Endometrial microvascular endothelial cells (primary cell): ENCODE results near the gene CGA. TPM values are rescaled to one million over a fixed set of nuclear protein-coding genes. Genes with fewer than 3 reads are reported as not detected.
"Not testable (repeated sequence)": the region's sequence is repeated elsewhere in the genome, so short reads cannot be mapped to it uniquely, and the experiment has no call there.

Experiments
- in situ Hi-C: cut with HindIII; loops from 2 replicates; pipeline ENCODE4 v1.10.0; 2017; ENCODE audit warnings: low sequenced_read_pairs, low pct_unique_long_range_greater_than_20kb; ENCODE audit errors: inconsistent ontology term
- total RNA-seq: library from RNA; depleted of rRNA; stranded (reverse); fragments of >200 nt; gene quantifications from one replicate; pipeline ENCODE4 v1.2.3, GENCODE V29; 2015; ENCODE audit errors: inconsistent ontology term

The CGA gene
- total RNA-seq = not detected

GRCh38 chr6:87095087-87095509 lies at the start of gene CGA:
CGA (minus strand) TSS chr6:87095106; CDS start chr6:87088200, 6,906 bp downstream.
- in situ Hi-C loops = no loop called here

GRCh38 chr6:87139927-87140326 lies 45.0 kb upstream of the CGA start:
- in situ Hi-C loops = not testable (repeated sequence)

DNA sequence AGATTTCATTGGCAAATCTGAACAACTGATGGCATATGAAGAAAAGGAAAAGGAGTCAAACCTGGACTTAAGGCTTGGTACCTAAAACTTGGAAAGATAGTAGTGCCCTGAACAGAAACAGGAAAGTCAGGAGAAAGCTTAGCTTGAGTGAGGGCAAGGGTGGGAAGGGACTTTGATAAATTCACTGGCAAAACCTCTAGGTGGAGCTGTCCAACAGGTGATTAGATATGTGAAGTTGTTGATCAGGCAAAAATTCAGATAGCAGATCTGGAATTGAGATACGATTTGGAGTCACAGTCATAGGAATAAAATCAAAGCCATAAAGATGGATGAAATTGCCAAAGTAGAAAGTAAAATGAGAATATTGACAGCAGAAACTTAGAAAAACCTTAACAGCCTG lies 44.3 kb upstream of the CGA start:
- in situ Hi-C loops = no loop called here

GRCh38 chr6:87136963-87137362 lies 42.1 kb upstream of the CGA start:
- in situ Hi-C loops = no loop called here

DNA sequence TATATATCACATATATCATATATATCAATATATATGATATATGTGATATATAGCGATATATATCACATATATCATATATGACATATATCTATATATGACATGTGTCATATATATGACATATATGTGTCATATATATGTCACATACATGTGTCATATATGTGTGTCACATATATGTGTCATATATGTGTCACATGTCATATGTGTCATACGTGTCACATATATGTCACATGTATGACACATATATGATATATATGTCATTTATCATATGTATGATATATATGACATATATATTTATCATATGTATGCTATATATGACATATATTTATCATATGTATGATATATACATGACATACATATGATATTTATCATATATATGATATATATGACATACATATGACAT lies 32.8 kb upstream of the CGA start:
- in situ Hi-C loops = no loop called here

DNA sequence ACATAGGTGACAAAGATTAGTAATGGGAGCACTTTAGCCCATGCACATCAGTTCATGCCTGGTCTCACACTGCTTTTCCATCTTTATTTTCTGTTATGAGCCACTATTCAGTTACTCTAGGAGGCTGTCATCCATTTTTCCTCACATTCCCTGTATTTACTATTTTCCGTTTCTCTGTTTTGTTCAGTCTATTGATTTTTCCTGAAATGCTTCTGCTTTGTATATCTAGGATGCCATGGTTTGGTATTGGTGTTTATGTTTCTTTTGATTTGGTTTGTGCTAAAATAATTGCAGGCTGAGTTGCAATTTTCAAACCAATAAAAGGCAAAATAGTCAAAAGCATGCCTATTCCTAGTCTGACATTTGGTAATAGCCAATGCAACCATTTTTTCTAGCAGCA lies 31.6 kb upstream of the CGA start:
- in situ Hi-C loops = no loop called here

- in situ Hi-C loops = no loop called here
These were observed 29.2 kb upstream of the CGA start for GRCh38 chr6:87124074-87124473.

DNA sequence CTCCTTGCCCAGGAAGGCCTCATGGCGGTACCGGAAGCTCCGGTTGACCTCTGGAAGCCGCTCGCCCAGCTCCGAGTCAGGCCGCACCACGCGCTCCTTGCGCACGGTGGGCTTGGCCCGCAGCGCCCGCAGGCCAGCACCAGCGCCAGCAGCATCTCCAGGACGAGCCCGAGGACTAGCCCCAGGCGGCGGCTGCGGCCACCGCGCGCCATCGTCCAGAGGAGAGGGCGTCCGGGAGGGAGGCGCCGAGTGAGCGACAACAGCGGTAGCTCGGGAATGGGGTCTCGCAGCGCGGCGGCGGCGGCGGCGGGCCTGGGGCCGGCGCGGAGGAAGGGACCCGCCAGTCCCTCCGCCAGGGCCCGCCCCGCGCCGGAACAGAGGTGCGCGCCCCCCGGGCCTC lies 27.6 kb upstream of the CGA start:
- in situ Hi-C loops = no loop called here

GRCh38 chr6:87118054-87118453 lies 23.1 kb upstream of the CGA start:
- in situ Hi-C loops = no loop called here

DNA sequence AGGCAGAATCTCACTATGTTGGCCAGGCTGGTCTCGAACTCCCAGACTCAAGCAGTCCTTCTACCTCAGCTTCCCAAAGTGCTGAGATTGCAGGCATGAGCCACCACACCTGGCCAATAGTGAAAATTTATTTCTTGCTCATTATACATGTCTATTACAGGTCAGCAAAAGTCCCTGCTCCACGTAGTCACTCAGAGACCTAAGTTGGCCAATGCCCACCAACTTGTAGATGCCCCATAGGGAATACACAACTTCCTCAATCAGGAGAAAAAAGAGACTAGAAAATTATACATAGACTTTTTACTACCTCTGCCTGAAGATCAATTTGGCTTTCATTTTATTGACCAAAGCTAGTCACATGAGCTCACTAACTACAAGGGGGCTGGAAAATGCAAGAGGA lies 22.0 kb upstream of the CGA start:
- in situ Hi-C loops = no loop called here

- in situ Hi-C loops = no loop called here
These were observed 20.7 kb upstream of the CGA start for GRCh38 chr6:87115402-87116135.

DNA sequence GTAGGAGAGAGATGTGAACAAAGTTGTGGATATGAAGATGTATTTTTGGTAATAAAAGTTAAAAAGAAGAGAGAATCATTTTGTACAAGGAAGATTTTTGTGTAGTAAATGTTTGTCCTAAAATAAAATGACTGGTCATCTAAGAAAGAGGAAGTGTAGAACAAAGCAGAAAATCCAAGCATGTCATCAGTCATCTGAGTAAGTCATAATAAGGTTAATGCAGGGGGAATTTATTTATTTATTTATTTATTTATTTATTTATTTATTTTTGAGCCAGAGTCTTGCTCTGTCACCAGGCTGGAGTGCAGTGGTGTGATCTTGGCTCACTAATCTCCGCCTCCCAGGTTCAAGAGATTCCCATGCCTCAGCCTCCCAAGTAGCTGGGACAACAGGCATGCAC lies 15.7 kb upstream of the CGA start:
- in situ Hi-C loops = no loop called here

- in situ Hi-C loops = no loop called here
These were observed 10.9 kb upstream of the CGA start for GRCh38 chr6:87105823-87106222.

GRCh38 chr6:87104667-87105066 lies 9.8 kb upstream of the CGA start:
- in situ Hi-C loops = no loop called here

- in situ Hi-C loops = no loop called here
These were observed 9.2 kb upstream of the CGA start for GRCh38 chr6:87103977-87104601.

- in situ Hi-C loops = no loop called here
These were observed 7.3 kb upstream of the CGA start for GRCh38 chr6:87102151-87102621.

DNA sequence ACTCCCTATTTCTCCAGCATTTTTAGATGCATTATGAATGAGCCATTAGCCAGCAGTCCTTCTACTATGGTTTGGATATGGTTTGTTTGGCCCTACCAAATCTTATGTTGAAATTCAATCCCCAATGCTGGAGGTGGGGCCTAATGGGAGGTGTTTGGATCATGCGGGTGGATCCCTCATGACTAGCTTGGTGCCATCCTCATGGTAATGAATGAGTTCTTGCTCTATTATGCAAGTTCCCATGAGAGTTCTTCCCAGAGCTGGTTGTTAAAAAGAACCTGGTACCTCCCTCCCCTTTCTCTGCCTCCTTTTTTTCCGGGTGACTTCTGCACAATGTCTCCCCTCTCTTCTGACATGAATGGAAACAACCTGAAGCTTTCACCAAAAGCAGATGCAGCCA lies 6.2 kb upstream of the CGA start:
- in situ Hi-C loops = no loop called here

DNA sequence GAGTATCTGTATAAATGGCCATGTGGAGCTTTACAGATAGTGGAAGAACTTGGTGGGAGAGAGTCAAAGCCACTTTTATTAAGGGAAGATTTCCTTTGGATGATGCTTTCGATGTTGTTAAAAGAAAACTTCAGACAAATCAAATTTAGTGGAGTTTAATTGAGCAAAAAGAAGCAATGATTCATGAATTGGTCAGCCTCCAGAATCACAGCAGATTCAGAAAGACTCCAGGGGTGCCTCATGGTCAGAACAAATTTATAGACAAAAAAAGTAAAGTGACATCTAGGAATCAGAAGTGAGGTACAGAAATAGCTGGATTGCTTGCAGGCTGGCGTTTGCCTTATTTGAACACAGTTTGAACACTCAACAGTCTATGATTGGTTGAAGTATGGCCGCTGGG lies 5.3 kb upstream of the CGA start:
- in situ Hi-C loops = no loop called here

DNA sequence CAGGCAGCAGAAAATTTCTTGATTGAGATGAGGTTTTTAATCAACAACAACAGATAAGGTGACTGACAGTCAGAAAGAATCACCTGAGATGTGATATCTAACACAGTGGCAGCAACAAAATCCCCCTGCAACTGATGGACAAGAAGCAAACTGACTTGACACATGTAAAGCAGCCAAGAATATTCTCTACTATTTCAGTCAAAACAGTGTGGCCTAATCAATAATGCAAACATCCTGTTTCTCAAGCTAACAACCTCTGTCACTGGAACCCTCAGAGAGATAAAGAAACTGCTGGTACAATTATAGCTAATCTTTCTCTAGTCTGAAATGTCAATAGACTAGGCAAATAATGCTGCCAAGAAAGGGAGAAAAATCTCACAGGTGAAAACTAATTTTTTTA lies 4.6 kb upstream of the CGA start:
- in situ Hi-C loops = no loop called here

GRCh38 chr6:87094576-87094975 lies 330 bp downstream of the CGA start:
- in situ Hi-C loops = no loop called here

- in situ Hi-C loops = no loop called here
These were observed 1.3 kb downstream of the CGA start for GRCh38 chr6:87093651-87094050.
